Upper lobe of left lung (tissue), 6 donors: ENCODE data around the gene RABL6. TPM values are rescaled to one million over a fixed set of nuclear protein-coding genes. Genes with fewer than 3 reads are reported as not detected.

Experiments used
- ATAC-seq, 2 donors: fragments of 200-7000 bp; cut with Tn5 transposase; one replicate each; pipeline ENCODE4 v1.9.1; 2022; ENCODE audit warnings: mild to moderate bottlenecking in 2 of 2, moderate library complexity in 2 of 2; ENCODE audit not compliant: low FRiP score in 2 of 2
- DNase-seq, 2 donors: peaks; one replicate each; pipeline ENCODE4 v3.0.0-alpha.2; 2019 to 2020
- H3K27ac ChIP-seq, 4 donors: fragments of 200-600 bp; sonication (generic); one replicate each; pipeline ENCODE4 v1.5.1; 2016 to 2019
- H3K27me3 ChIP-seq, 4 donors: fragments of 200-600 bp; sonication (generic); one replicate each; pipeline ENCODE4 v1.5.1; 2017 to 2019
- H3K36me3 ChIP-seq, 4 donors: fragments of 200-600 bp; sonication (generic); one replicate each; pipeline ENCODE4 v1.5.1; 2016 to 2019
- H3K4me1 ChIP-seq, 4 donors: fragments of 200-600 bp; sonication (generic); one replicate each; pipeline ENCODE4 v1.5.1; 2018 to 2019
- H3K4me3 ChIP-seq, 4 donors: fragments of 200-600 bp; sonication (generic); one replicate each; pipeline ENCODE4 v1.5.1; 2017 to 2019; ENCODE audit warnings: mild to moderate bottlenecking in 2 of 4, moderate library complexity in 1 of 4
- H3K9me3 ChIP-seq, 4 donors: fragments of 200-600 bp; sonication (generic); one replicate each; pipeline ENCODE4 v1.5.1; 2018 to 2019
- EP300 ChIP-seq, 4 donors: sonication (generic); formaldehyde crosslinking; IDR thresholded peaks; one replicate each; pipeline ENCODE4 v1.5.1; 2017; ENCODE audit warnings: antibody characterized with exemption in 4 of 4, control low read depth in 2 of 4
- POLR2A ChIP-seq, 4 donors: fragments of 450-650 bp; IDR thresholded peaks; one replicate each; pipeline ENCODE4 v1.5.1; 2016 to 2017; ENCODE audit warnings: antibody characterized with exemption in 4 of 4, mild to moderate bottlenecking in 2 of 4
- POLR2AphosphoS5 ChIP-seq, 2 donors: sonication (generic); formaldehyde crosslinking; IDR thresholded peaks; one replicate each; pipeline ENCODE4 v1.5.1; 2017; ENCODE audit warnings: antibody characterized with exemption in 2 of 2
- WGBS, 2 donors: methylation state at CpG; one replicate each; pipeline ENCODE4 v1.1.5; 2017 to 2018; 5-methylcytosine and 5-hydroxymethylcytosine counted together
- total RNA-seq, 6 donors: library from RNA; depleted of rRNA in 4 of 6; stranded (reverse); fragments of >200 nt in 4 of 6; gene quantifications; one replicate each; pipeline versions ENCODE4 v1.1.0 to v1.2.1, GENCODE V29; 2016 to 2021
- TF ChIP-seq, protein P1 (sequence below), 6 experiments: fragments of 450-650 bp in 4 of 6; fragments of 200-600 bp in 2 of 6; sonication (generic) in 2 of 6; IDR thresholded peaks; one replicate each; pipeline ENCODE4 v1.5.1; 2016 to 2019; ENCODE audit warnings: antibody characterized with exemption in 6 of 6
- donor health status: DM: no; HTN: no; CAD: no; lungs with moderate emphysema.
- donor health status: DM: no; HTN: yes; CAD: no; lungs with severe emphysema.

The RABL6 gene
- total RNA-seq, 6 donors from 2014 or later, result 47.2 to 128 (median 78.9) TPM

DNA sequence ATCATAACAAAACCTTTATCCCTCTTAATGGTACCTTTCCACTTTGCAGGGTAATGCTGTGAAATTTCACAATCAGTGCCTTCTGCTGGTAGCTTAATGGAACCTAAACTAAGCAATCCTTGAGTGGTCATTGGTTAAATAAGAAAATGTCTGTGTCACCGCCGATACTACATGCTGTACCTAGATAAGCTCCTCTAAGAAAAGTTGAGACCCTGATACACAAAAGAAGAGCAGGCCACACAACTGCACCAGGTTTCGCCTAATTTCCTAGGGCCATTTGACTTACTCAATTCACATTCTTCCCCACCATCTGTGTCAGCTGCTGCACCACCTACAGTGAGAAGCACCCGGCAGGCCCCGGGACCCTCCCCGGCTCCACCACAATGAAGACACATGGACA, 67.4 kb downstream of the RABL6 start:
- no peaks in the 10 kb centered on the region for H3K36me3 ChIP-seq
- DNase-seq (no peak), ATAC-seq (no peak)
- no peaks in the 10 kb centered on the region for H3K4me1 ChIP-seq
- no peak for TF ChIP-seq POLR2A (IDR thresholded peaks at IDR 0.05)
- no peak overlapping the region for H3K4me3 ChIP-seq
- H3K9me3 ChIP-seq, result no peaks in the 10 kb centered on the region
- no peaks in the 10 kb centered on the region for H3K27me3 ChIP-seq
- H3K27ac ChIP-seq, result no peak overlapping the region
- WGBS, 2 donors, result 86 to 95% methylated on average over 6 of the region's 6 CpGs

DNA sequence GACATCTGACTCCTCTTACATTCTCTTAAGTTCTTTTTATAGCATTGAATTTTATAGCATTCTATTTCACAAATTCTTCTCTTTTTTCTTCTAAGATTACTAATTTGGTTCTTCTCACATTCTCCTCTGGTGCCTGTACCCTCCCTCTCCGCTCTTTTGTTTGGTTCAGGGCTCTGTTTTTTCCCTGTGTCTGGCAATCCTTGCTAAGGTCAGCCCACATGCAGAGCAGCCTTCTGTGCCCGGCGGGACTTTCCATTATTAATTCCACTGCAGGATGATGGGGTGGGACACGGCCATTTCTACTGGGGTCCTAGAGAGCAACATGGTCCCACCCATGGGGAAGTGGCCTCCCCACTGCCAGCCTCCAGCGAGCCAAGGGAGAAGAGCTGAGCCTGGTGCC, 68.7 kb downstream of the RABL6 start:
- H3K9me3 ChIP-seq, result no peaks in the 10 kb centered on the region
- WGBS, 2 donors, result 85 to 93% methylated on average over 5 of the region's 5 CpGs
- ATAC-seq, result no peak
- H3K4me1 ChIP-seq, result peaks cover 0 to 2% (median 1%) of the 10 kb centered on the region in 4 donors
- no peak overlapping the region for H3K27ac ChIP-seq
- no peak overlapping the region for H3K4me3 ChIP-seq
- DNase-seq, result no peak
- TF ChIP-seq, protein P1, sequence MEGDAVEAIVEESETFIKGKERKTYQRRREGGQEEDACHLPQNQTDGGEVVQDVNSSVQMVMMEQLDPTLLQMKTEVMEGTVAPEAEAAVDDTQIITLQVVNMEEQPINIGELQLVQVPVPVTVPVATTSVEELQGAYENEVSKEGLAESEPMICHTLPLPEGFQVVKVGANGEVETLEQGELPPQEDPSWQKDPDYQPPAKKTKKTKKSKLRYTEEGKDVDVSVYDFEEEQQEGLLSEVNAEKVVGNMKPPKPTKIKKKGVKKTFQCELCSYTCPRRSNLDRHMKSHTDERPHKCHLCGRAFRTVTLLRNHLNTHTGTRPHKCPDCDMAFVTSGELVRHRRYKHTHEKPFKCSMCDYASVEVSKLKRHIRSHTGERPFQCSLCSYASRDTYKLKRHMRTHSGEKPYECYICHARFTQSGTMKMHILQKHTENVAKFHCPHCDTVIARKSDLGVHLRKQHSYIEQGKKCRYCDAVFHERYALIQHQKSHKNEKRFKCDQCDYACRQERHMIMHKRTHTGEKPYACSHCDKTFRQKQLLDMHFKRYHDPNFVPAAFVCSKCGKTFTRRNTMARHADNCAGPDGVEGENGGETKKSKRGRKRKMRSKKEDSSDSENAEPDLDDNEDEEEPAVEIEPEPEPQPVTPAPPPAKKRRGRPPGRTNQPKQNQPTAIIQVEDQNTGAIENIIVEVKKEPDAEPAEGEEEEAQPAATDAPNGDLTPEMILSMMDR (IDR thresholded peaks at IDR 0.05), result no peak
- TF ChIP-seq POLR2A (IDR thresholded peaks at IDR 0.05) (no peak), POLR2AphosphoS5 (IDR thresholded peaks at IDR 0.05) (no peak), EP300 (IDR thresholded peaks at IDR 0.05) (no peak)
- H3K27me3 ChIP-seq, result no peaks in the 10 kb centered on the region
- H3K36me3 ChIP-seq, result no peaks in the 10 kb centered on the region

DNA sequence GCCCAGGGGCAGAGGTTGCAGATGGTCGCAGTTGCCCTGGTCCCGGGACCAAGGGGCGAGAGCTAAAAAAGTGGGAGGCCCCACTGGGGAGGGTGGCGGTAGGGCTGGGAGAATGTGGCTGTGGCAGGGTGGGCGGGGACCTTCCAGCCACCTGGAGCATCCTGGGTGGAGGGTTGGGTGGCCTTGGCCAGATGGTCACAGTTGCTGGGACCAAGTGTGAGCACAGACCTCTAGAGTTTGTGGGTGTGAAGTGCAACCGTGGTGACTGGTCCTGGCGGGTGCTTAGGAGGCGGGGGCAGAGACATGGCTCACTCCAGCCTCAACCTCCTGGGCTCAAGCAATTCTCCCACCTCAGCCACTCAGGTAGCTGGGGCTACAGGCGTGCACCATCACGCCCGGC, 72.9 kb downstream of the RABL6 start:
- Histone ChIP-seq H3K4me1 (peaks cover 19 to 24% (median 21%) of the 10 kb centered on the region in 4 donors), H3K36me3 (no peaks in the 10 kb centered on the region), H3K27ac (no peak overlapping the region), H3K9me3 (no peaks in the 10 kb centered on the region), H3K4me3 (no peak overlapping the region), H3K27me3 (no peaks in the 10 kb centered on the region)
- no peak for ATAC-seq
- TF ChIP-seq, protein P1 (IDR thresholded peaks at IDR 0.05), result no peak
- TF ChIP-seq EP300 (IDR thresholded peaks at IDR 0.05) (no peak), POLR2A (IDR thresholded peaks at IDR 0.05) (no peak), POLR2AphosphoS5 (IDR thresholded peaks at IDR 0.05) (no peak)
- no peak for DNase-seq
- WGBS, 2 donors, result 84 to 91% methylated on average over 10 to 11 of the region's 11 CpGs

DNA sequence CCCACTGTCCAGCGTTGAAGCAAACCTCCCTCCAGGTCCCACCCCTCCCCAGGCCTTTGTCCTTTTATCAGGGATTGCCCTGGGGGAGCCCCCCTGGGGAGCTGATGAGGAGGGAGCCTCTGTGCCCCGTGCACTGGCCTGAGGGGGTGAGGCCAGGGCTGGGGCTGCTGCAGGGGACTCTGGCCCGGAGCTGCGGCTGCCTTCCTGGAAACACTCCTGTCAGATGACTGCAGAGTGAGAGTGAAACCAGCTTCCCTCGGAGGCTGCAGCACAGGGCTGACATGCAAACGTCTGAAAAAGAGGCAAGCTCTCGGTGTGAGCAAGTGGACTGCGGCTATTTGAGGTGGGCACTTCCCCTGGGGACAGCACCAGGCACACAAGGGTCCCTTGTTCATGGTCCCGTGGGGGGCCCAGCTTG, 74.0 kb downstream of the RABL6 start:
- Histone ChIP-seq H3K4me1 (peaks cover 21 to 27% (median 24%) of the 10 kb centered on the region in 4 donors), H3K9me3 (no peaks in the 10 kb centered on the region), H3K4me3 (peak overlapping the region in 3 of 4 donors; percentile 16 to 37 (median 31)), H3K36me3 (no peaks in the 10 kb centered on the region), H3K27me3 (no peaks in the 10 kb centered on the region), H3K27ac (peak overlapping the region; percentile 27 to 61 (median 37))
- DNase-seq (no peak), ATAC-seq (no peak)
- TF ChIP-seq POLR2A (IDR thresholded peaks at IDR 0.05) (no peak), POLR2AphosphoS5 (IDR thresholded peaks at IDR 0.05) (no peak), EP300 (IDR thresholded peaks at IDR 0.05) (no peak)
- WGBS, 2 donors, result 7 to 14% methylated on average over 6 to 7 of the region's 9 CpGs

DNA sequence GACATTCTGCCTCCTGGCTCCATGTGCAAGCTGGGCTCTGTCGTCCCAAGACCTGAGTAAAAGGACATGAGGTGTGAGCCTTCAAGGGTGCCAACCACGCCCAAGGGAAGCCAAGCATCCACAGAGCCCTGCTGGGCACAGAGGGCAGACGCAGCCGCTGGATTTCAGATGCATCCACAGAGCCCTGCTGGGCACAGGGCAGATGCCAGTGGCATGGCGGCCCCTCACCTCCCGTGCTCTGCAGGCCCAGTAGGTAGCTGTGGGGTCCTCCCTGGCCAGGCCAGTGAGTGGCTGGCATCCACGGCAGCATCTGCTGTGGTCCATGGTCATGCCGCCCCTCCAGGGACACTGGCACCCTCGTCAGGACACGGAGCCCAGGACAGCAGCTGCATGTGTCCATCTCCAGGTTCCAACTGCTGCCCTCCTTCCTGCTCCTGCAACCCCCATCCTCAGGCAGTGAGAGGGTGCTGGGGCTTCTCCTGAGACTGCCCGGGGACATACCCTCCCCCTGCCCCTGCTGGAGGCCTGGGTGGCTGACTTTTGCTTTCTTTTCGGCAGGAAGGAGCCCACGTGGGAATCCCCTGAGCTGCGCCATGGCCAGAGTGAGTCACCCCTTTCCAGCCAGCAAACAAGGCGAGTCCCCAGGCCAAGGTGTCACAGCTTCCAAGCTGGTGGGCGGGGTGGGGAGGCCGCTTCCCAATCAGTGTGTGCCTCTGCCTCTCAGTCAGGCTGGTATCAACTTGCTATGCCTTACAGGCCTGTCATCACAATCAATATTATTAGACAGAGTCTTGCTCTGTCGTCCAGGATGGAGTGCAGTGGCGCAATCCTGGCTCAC, 74.6 kb downstream of the RABL6 start:
- ATAC-seq, result peak; percentile 25 to 38
- 37 to 46% methylated on average over 7 to 17 of the region's 19 CpGs for WGBS, 2 donors
- TF ChIP-seq POLR2A (IDR thresholded peaks at IDR 0.05), result no peak
- peak; percentile 42 to 43 for TF ChIP-seq POLR2AphosphoS5 (IDR thresholded peaks at IDR 0.05)
- TF ChIP-seq EP300 (IDR thresholded peaks at IDR 0.05), result no peak
- TF ChIP-seq, protein P1 (IDR thresholded peaks at IDR 0.05), result peak in 1 of 6 experiments; percentile 9
- Histone ChIP-seq H3K4me1 (peaks cover 23 to 34% (median 28%) of the 10 kb centered on the region in 4 donors), H3K27ac (peak overlapping the region; percentile 30 to 61 (median 48)), H3K9me3 (no peaks in the 10 kb centered on the region), H3K36me3 (no peaks in the 10 kb centered on the region), H3K4me3 (peak overlapping the region in 3 of 4 donors; percentile 16 to 37 (median 31)), H3K27me3 (no peaks in the 10 kb centered on the region)
- peak; percentile 70 to 71 for DNase-seq
